OCI-LY3 (cell line): ENCODE results near the gene ZNF780B.

Experiments used
- H2AFZ ChIP-seq: fragments of 200-600, 300-600 bp; shearing (Covaris generic); 2 replicates; pipeline ENCODE4 v1.6.0; 2014; ENCODE audit warnings: antibody characterized with exemption, low read depth, low read length
- H3K27ac ChIP-seq: fragments of 200-600, 300-600 bp; sonication (generic); 2 replicates; pipeline ENCODE4 v1.5.1; 2014; ENCODE audit warnings: mild to moderate bottlenecking, low read length, moderate library complexity, mixed read lengths
- H3K27me3 ChIP-seq: fragments of 200-600, 300-600 bp; sonication (generic); 2 replicates; pipeline ENCODE4 v1.6.1; 2014; ENCODE audit warnings: low read depth, low read length, mixed read lengths
- H3K36me3 ChIP-seq: fragments of 200-600, 300-600 bp; sonication (generic); replicated peaks from 2 replicates; pipeline ENCODE3; 2014; ENCODE audit warnings: low read depth, low read length, mixed read lengths
- H3K4me1 ChIP-seq: fragments of 300-600, 200-600 bp; sonication (generic); 2 replicates; pipeline ENCODE4 v1.6.1; 2014; ENCODE audit warnings: low read length, mixed read lengths
- H3K4me2 ChIP-seq: fragments of 200-600, 300-600 bp; sonication (generic); 2 replicates; pipeline ENCODE4 v1.6.1; 2014; ENCODE audit warnings: low read length, mixed read lengths
- H3K4me3 ChIP-seq: fragments of 300-600, 200-600 bp; sonication (generic); 2 replicates; pipeline ENCODE4 v1.5.1; 2014; ENCODE audit warnings: antibody characterized with exemption, mild to moderate bottlenecking, low read length, moderate library complexity
- H3K79me2 ChIP-seq: fragments of 300-600, 200-600 bp; shearing (Covaris generic); 2 replicates; pipeline ENCODE4 v1.6.1; 2014; ENCODE audit warnings: mild to moderate bottlenecking, low read length, mixed read lengths
- H3K9ac ChIP-seq: fragments of 300-600, 200-600 bp; shearing (Covaris generic); 2 replicates; pipeline ENCODE4 v1.6.0; 2014; ENCODE audit warnings: mild to moderate bottlenecking, low read length, moderate library complexity
- H3K9me3 ChIP-seq: fragments of 200-600, 300-600 bp; shearing (Covaris generic); 2 replicates; pipeline ENCODE4 v1.6.1; 2014; ENCODE audit warnings: low read length, mixed read lengths; ENCODE audit not compliant: insufficient read depth
- H4K20me1 ChIP-seq: fragments of 200-600, 300-600 bp; sonication (generic); 2 replicates; pipeline ENCODE4 v1.6.1; 2016; ENCODE audit warnings: low read length, mixed read lengths; ENCODE audit not compliant: insufficient read depth
- EZH2phosphoT487 ChIP-seq: fragments of 200-600 bp; shearing (Covaris generic); IDR thresholded peaks from 2 replicates; pipeline ENCODE4 v1.6.1; 2018; ENCODE audit warnings: antibody characterized with exemption, mixed run types, low read depth
- TF ChIP-seq, protein P1 (sequence below): fragments of 200-600, 300-600 bp; sonication (generic); IDR thresholded peaks from 2 replicates; pipeline ENCODE4 v1.5.1; 2014; ENCODE audit warnings: antibody characterized with exemption, low read length, low read depth

Gene ZNF780B

DNA sequence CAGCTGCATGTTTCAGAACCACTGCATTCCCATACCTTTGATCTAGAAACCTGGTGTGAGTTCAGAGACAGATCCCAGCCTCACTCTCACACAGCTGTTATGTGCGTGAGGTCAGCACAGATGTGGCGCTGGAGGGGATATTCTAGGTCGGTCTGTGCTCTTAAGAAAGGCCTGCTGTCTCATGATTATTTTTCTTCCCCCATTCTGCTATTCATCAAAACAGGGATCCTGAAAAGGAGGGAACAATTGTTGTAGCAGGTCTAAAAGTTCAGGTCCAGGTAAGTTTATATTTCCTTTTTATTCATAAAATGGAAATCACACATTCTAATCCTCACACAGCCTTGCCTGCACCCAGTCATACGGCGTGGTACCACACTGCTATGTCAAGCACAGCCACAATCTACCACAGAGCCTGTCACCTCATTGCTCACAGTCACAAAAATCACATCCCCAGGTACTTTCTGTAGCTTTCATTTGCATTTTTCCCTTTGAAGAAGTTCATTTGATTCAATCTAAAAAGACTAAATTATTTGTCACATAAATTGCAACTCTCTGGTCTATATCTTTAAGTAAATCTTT is 58.3 kb downstream of the ZNF780B start:
- Histone ChIP-seq H3K79me2 (peaks cover 40% of the 10 kb centered on the region), H3K36me3 (peaks cover 20% of the 10 kb centered on the region), H3K4me3 (peak overlapping the region; percentile 86), H3K9ac (peak overlapping the region; percentile 87), H4K20me1 (no peaks in the 10 kb centered on the region), H3K27ac (no peak overlapping the region), H3K27me3 (no peaks in the 10 kb centered on the region), H2AFZ (peak overlapping the region; percentile 85; the same call in 1 of the 2 replicates), H3K9me3 (no peaks in the 10 kb centered on the region), H3K4me1 (peaks cover 12% of the 10 kb centered on the region), H3K4me2 (peak overlapping the region; percentile 84)
- TF ChIP-seq, protein P1, sequence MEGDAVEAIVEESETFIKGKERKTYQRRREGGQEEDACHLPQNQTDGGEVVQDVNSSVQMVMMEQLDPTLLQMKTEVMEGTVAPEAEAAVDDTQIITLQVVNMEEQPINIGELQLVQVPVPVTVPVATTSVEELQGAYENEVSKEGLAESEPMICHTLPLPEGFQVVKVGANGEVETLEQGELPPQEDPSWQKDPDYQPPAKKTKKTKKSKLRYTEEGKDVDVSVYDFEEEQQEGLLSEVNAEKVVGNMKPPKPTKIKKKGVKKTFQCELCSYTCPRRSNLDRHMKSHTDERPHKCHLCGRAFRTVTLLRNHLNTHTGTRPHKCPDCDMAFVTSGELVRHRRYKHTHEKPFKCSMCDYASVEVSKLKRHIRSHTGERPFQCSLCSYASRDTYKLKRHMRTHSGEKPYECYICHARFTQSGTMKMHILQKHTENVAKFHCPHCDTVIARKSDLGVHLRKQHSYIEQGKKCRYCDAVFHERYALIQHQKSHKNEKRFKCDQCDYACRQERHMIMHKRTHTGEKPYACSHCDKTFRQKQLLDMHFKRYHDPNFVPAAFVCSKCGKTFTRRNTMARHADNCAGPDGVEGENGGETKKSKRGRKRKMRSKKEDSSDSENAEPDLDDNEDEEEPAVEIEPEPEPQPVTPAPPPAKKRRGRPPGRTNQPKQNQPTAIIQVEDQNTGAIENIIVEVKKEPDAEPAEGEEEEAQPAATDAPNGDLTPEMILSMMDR = no peak
- TF ChIP-seq EZH2phosphoT487 = no peak

DNA sequence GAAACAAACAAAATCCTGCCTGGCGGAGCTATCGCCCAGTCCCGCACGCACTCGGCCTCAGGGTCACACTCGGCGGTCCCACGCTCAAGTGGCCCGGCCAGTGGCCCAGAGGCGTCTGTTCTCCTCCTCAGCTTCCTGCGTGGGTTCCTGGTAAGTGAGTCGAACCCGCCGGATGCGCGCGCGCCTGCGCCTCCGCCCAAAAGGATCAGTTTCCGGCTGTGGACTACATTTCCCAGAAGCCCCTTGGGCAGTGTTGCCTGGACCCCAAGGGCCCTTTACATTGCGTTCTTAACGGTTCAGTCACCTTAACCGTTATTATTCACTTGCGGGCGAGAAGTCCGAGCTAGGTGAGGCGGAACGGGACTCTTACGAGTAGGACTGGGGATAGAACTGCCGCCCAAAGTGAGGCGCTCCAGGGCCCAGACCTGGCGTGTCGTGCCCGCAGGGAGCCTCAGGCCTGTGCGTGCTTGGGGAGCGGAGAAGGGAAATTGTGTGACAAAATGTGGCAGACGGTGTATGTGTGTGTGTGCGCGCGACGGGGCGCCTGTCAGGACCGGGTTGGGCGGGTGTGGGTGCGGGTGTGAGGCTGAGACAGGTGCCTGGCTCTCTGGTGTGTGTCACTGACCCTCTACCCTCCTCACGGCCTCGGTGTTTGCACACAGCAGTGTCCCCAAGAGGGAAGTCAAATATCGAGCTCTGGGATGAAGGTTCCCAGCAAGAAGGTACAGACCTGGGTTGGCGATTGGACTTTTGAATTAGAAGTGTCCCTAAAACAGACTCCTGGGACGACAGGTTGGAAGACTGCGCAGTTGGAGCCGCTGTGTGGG is 59.0 kb downstream of the ZNF780B start, which contains the start of gene ZNF546:
TSS of gene ZNF546 (plus strand) at position 250 of the 827 bp plus-strand sequence. CDS start 1,267 bp downstream, outside the sequence.
- Histone ChIP-seq H3K4me3 (peak within 1 kb of the TSS; percentile 86), H3K79me2 (peaks cover 41% of the 10 kb centered on the region), H3K36me3 (peaks cover 20% of the 10 kb centered on the region), H3K4me1 (peaks cover 12% of the 10 kb centered on the region), H3K9ac (peak within 1 kb of the TSS; percentile 87), H3K27ac (peak within 1 kb of the TSS; percentile 53), H3K4me2 (peak within 1 kb of the TSS; percentile 84), H3K27me3 (no peaks in the 10 kb centered on the region), H3K9me3 (no peaks in the 10 kb centered on the region), H4K20me1 (no peaks in the 10 kb centered on the region), H2AFZ (peak within 1 kb of the TSS; percentile 85)
- TF ChIP-seq EZH2phosphoT487 = no peak
- TF ChIP-seq, protein P1 = no peak

- H3K4me2 ChIP-seq = peak overlapping the region; percentile 84
- peaks cover 45% of the 10 kb centered on the region for H3K79me2 ChIP-seq
- H4K20me1 ChIP-seq = peaks cover 3% of the 10 kb centered on the region; the same call in 1 of the 2 replicates
- H3K9ac ChIP-seq = peak overlapping the region; percentile 87
- TF ChIP-seq EZH2phosphoT487 = no peak
- TF ChIP-seq, protein P1 = no peak
- peak overlapping the region; percentile 86 for H3K4me3 ChIP-seq
- peak overlapping the region; percentile 53 for H3K27ac ChIP-seq
- H3K36me3 ChIP-seq = peaks cover 22% of the 10 kb centered on the region
- H3K4me1 ChIP-seq = peaks cover 12% of the 10 kb centered on the region
- no peaks in the 10 kb centered on the region for H3K9me3 ChIP-seq
- H2AFZ ChIP-seq = peak overlapping the region; percentile 83
- H3K27me3 ChIP-seq = no peaks in the 10 kb centered on the region
Measured at GRCh38 chr19:39996218-39996810, 59.7 kb downstream of the ZNF780B start.

- peaks cover 7% of the 10 kb centered on the region; the same call in 1 of the 2 replicates for H4K20me1 ChIP-seq
- no peak overlapping the region for H3K27ac ChIP-seq
- peak overlapping the region; percentile 86 for H3K4me3 ChIP-seq
- no peak overlapping the region for H2AFZ ChIP-seq
- TF ChIP-seq, protein P1 = no peak
- no peak for TF ChIP-seq EZH2phosphoT487
- peaks cover 50% of the 10 kb centered on the region for H3K79me2 ChIP-seq
- peaks cover 22% of the 10 kb centered on the region for H3K36me3 ChIP-seq
- peaks cover 12% of the 10 kb centered on the region for H3K4me1 ChIP-seq
- no peaks in the 10 kb centered on the region for H3K27me3 ChIP-seq
- peak overlapping the region; percentile 84 for H3K4me2 ChIP-seq
- no peaks in the 10 kb centered on the region for H3K9me3 ChIP-seq
- peak overlapping the region; percentile 87 for H3K9ac ChIP-seq
Measured at GRCh38 chr19:39995794-39996193, 60.2 kb downstream of the ZNF780B start.
